NCI-H1694 (cell line): ENCODE data around the gene GRIA3.

ENCODE experiments used
- DNase-seq: peaks from one replicate; lab custom pipeline; 2025; lab: John Stamatoyannopoulos, UW

GRIA3 gene

DNA sequence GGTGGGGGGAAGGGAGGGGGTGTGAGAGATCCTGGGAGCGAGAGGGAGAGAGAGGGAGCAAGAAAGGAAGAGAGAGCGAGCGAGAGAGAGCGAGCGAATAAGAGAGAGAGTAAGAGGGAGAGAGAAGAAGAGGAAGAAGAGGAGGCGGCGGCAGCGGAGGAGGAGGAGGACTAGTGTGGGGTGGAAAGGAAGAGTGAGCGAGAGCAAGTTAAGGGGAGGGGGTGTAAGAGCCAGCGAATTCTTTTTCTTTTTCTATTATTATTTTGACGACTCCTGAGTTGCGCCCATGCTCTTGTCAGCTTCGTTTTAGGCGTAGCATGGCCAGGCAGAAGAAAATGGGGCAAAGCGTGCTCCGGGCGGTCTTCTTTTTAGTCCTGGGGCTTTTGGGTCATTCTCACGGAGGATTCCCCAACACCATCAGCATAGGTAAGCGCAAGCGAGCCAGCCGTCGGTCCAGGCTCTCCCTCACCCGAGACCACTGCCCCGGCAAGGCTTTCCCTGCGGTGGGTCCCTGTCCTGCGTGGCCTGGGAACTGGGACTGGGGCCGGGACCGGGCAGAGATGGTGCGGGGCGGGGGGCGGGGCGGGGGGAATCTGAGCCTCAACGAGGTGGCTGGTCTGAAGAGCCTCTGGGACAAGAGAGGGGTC lies at the start of gene GRIA3:
Gene GRIA3 (plus strand): TSS at position 60 of the 647 bp plus-strand sequence. CDS start 258 bp downstream, at position 318.
- DNase-seq = no peak

GRCh38 chrX:123138473-123138872 lies 45.6 kb upstream of the GRIA3 start:
- DNase-seq = no peak

DNA sequence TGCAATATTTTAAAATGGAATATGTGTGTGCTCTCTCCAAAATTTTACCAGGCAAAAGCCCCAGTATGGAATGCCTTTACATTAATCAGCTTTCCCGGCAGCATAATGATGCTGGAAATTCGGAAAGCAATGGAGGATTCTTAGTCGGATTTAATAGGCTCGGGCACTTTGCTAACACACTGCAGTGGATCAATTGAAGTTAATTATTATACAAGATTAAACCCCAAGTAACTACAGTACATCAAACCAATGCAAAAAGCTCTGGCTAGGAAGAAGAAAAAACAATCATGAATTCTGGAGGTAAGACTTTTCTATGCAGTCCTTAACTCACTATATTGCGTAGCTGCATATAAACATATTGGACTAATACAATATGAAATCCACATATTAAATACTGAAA lies 43.6 kb upstream of the GRIA3 start:
- DNase-seq = no peak

- DNase-seq = no peak
Measured at GRCh38 chrX:123140904-123141303, 43.2 kb upstream of the GRIA3 start.

DNA sequence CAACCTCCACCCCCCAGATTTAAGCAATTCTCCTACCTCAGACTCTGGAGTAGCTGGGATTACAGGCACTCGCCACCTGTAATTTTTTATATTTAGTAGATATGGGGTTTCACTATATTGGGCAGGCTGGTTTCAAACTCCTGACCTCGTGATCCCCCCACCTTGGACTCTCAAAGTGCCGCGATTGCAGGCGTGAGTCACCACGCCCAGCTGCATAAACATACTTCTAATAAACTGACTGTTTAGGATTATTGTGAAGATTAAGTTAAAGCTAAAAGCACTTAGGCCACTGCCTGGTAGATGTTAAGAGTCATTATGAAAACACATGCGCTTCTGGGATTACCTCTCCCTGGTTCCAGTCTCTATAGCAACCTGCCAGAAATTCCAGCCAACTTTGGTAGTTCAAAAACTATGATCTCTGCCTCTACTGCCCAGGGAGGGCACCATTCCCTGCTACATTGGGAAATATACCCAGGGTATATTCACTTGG lies 30.2 kb upstream of the GRIA3 start:
- no peak for DNase-seq

DNA sequence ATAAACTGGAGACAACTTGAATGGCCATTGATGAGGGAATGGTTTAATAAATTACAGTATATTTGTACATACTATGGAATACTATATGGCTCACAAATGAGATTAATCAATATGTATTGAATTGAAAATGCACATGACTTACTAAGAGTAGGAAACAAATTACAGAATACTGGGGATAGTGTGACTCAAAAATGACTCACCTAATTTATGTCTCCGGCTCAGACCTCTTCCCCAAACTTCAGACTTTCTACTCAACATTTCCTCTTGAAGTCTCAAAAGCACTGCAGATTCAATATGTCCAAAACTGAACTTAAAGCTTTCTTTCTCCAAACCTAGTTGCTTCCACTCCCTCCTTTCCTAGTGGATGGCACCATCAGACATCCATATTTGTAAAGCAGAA lies 28.8 kb upstream of the GRIA3 start:
- no peak for DNase-seq

DNA sequence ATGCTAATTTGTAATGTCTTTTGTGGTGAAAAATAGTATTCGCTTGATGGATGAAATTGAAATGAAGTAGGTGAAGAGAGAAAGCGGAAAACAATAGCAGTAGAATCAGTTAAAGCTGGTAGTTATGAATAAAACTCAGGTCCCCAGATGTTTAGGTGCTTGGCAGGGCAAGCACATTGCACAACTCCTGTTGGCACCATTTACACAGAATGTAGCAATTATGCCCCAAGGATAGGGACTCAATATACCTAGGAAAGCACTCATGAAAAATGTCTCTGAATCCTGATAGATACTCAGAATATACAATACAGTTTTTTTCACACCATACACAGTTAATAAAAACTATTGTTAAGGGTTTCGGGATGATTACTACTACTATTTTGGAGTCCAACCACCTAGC lies 26.5 kb upstream of the GRIA3 start:
- no peak for DNase-seq

DNA sequence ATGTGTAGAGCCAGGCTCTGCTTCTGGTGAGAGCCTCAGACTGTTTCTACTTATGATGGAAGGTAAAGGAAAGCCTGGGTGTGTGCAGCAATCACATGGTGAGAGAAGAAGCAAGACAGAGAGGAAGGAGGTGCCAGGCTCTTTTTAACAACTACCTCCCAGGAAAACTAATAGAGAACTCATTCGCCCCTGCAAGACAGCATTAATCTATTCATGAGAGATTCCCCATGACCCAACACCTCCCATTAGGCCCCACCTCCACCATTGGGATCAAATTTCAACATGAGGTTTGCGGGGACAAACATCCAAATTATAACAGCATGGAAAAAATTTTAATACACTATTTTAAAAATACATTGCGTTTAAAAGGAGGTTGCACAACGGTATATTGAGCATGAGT lies 24.7 kb upstream of the GRIA3 start:
- DNase-seq = no peak

DNA sequence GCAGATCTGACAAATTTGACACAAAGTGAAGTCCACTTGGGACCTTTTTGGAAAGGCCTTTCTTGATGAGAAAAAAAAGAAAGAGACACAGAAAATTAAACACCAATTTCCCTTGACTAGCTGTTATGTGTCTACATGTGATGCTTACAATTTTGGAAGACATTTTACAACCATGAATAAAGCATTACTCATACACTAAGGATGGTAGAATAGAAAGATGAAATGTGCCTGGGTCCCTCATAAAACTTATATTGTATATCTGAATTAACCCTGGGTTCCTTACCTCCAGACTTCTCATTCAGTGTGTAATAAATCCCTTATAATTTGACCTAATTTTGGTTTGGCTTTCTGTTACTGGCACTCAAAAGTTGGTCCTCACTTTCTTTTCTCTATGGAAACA lies 16.5 kb upstream of the GRIA3 start:
- no peak for DNase-seq

- DNase-seq = no peak
Measured at GRCh38 chrX:123169247-123169901, 14.7 kb upstream of the GRIA3 start.

DNA sequence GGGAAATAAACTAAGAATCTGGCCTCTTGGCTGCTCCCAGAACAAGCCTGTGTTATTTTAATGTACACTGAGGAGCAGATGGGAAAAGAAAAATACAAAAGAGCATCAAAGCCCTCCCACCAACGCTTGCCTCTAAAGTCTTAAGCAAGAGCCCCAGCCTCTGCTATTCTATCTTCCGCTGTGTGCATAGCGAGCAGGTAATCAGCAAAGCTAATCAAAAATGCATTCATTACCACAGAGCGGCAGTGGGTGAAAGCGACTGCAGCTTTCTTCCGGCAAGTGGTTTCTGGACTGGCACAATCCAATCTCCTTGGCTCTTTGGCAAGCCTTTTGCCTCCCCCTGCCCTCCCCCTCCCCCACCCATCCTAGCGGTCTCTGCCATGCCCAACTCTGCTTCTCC lies 13.5 kb upstream of the GRIA3 start:
- no peak for DNase-seq

GRCh38 chrX:123171781-123172180 lies 12.3 kb upstream of the GRIA3 start:
- DNase-seq = no peak

DNA sequence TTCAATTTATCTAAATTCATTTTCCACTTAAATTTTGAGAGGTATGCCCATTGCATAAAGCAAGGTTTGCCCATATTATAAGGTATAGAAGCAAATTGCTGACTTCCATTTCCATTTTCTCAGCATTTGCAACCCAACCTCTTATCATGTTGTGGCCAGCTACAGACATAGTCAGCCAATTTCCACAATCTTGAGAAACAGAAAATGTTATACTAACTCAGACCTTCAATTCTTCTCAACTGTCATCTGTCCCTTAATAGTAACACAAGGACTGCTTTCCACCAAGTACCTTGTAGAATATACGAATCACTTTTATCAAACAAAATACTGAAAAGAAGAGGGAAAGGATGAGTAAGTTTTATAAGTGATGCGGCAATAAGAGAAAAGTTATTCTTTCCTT lies 11.2 kb upstream of the GRIA3 start:
- DNase-seq = no peak

- no peak for DNase-seq
Measured at GRCh38 chrX:123173833-123174232, 10.2 kb upstream of the GRIA3 start.

DNA sequence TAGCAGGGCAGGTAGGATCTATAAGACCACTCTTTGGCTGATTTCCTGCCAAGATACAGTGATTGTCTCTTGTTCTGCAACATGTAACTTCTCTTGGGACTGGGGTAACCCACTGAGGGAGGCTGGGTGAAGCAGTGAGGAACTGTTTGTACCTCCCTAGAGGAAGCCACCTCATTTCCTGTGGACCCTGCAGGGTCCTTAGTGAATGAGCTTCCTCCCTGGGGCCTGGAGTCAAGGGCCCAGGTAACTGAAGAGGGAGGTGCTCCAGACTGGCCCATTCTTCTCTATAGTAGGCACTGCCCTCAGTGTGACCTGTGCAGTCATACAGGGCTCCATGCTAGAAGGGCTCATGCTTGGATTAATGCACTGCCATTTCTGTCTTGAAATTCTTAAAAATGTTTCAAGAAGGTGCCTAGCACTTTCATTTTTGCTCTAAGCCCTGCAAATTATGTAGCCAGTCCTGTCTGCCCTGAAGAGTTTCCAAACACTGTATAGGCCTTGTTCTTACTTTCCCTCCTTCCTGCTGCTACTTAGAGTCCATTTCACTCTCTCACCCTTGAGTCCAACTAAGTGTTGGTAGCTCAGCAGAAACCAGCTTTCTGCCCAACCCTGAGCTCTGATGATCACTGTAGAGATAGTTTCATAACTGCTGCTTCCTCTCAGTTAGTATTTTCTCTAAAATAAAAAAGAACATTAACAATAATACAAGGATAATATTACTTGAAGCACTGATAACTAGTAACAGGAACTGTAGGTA lies 8.5 kb upstream of the GRIA3 start:
- DNase-seq = no peak

- DNase-seq = no peak
Measured at GRCh38 chrX:123181233-123181914, 2.7 kb upstream of the GRIA3 start.

DNA sequence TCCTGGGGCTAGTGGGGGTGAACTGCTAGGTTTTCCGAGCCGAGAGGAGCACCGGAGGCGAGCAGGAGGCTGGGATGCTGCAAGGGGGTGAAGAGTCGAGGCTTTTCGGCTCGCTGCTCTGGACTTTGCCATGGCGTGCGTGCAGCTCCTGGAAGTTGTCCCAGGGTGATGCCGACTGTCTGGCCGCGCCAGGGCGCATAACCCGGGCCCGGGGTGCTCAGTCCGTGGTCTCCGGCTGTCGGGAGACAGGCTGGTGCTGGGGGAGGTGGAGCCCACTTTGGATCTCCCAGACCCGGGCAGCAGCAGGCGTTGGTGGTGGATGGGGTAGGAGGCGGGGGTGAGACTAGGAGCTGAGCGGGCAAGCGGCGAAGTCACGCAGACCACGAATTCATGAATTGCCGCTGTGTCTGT lies 793 bp downstream of the GRIA3 start:
- DNase-seq = no peak

DNA sequence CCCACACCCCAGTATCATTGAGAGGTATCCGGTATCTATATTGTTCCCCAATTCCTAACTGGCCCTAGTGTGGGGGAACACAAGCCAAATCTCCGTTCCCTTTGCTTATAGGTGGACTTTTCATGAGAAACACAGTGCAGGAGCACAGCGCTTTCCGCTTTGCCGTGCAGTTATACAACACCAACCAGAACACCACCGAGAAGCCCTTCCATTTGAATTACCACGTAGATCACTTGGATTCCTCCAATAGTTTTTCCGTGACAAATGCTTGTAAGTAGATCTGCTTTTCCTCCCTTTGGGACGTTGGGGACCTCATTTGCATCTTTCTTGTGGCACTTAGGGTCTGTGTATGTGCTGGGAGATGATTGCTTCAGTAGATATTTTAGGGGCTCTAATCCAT lies 1.6 kb downstream of the GRIA3 start:
- no peak for DNase-seq

DNA sequence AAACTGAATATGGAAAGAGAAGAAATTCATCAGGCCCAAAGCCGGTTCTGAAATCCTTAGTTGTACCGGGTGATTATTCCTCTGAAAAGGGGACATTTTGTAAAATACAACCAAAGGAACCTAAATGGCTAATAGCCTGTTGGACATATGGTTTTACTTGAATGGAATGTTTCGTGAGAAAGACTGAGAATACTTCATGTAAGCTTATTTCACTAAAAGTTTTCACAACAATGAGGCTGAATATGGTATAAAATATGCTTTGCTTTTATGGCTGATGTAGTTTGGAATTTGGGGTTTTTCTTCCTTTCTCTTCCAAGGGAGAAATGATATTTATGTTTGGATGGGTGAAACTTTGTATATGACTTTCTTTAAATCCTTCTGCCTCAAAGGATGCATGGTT lies 2.7 kb downstream of the GRIA3 start:
- DNase-seq = no peak

- no peak for DNase-seq
Measured at GRCh38 chrX:123188081-123188480, 4.0 kb downstream of the GRIA3 start.

DNA sequence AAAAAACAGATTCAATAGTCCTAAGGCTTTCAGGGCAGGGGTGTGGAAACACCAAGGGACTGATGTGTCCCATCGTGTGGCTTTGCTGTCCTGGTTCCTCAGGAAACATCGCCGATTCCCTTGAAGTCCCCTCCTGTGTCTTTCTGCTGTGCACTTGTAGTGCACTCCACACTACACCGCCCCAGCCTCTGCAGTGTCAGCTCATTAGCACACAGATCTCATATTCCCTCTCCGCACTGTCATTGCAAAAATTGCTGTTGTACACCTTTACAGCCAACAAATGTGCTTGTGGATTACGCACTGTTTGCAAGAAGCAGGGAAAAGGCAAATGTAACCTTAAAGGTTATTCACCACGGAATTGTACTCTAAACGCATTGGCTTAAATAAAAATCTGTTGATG lies 5.3 kb downstream of the GRIA3 start:
- no peak for DNase-seq

- DNase-seq = no peak
Measured at GRCh38 chrX:123190096-123190495, 6.0 kb downstream of the GRIA3 start.

GRCh38 chrX:123193101-123193500 lies 9.0 kb downstream of the GRIA3 start:
- no peak for DNase-seq
